Measurements from ENCODE around the gene IFNLR1. TPM values are rescaled to one million over a fixed set of nuclear protein-coding genes. Genes with fewer than 3 reads are reported as not detected.

Gene IFNLR1
- 1 to 10 TPM in 2 of 4 donors, not detected in 2; 1.3 to 1.5 TPM for total RNA-seq

- DNase-seq (ENCODE audit: low spot score in 2 of 2), result no peak
Observed at GRCh38 chr1:24186993-24187790, at the start of gene IFNLR1. Gene IFNLR1, minus strand, starts transcription at chr1:24187289. Its CDS starts 41 bp downstream, at chr1:24187248.

GRCh38 chr1:24235921-24236788 lies 49.1 kb upstream of the IFNLR1 start:
- H3K27me3 ChIP-seq, result peaks cover 0 to 8% of the 10 kb centered on the region in 2 donors
- H3K4me1 ChIP-seq, result no peaks in the 10 kb centered on the region
- no peak overlapping the region for H3K27ac ChIP-seq
- no peaks in the 10 kb centered on the region for H3K36me3 ChIP-seq
- no peaks in the 10 kb centered on the region for H3K9me3 ChIP-seq
- WGBS, 2 donors, result 46 to 48% methylated on average over 13 to 17 of the region's 17 CpGs
- DNase-seq (ENCODE audit: low spot score in 2 of 2), result no peak
- H3K4me3 ChIP-seq, result no peak overlapping the region
- no peak for TF ChIP-seq CTCF (IDR thresholded peaks at IDR 0.05)
- no peak for TF ChIP-seq EP300 (IDR thresholded peaks at IDR 0.05)
- no peak for TF ChIP-seq POLR2A (IDR thresholded peaks at IDR 0.05)

More at GRCh38 chr1:24186993-24187790, at the start of gene IFNLR1:
- peak within 1 kb of the TSS; percentile 24 to 54 (median 40) for H3K4me3 ChIP-seq
- no peaks in the 10 kb centered on the region for H3K36me3 ChIP-seq
- peak within 1 kb of the TSS in 1 of 4 donors; percentile 61 for H3K27ac ChIP-seq
- peaks cover 0 to 19% (median 3%) of the 10 kb centered on the region in 4 donors for H3K4me1 ChIP-seq
- no peaks in the 10 kb centered on the region for H3K9me3 ChIP-seq
- 1% methylated on average over 40 to 58 of the region's 74 CpGs for WGBS, 2 donors
- TF ChIP-seq EP300 (IDR thresholded peaks at IDR 0.05) (no peak), CTCF (IDR thresholded peaks at IDR 0.05) (no peak), POLR2A (IDR thresholded peaks at IDR 0.05) (no peak)
- H3K27me3 ChIP-seq, result peaks cover 0 to 38% of the 10 kb centered on the region in 2 donors

GRCh38 chr1:24233684-24234600 lies 46.9 kb upstream of the IFNLR1 start:
- WGBS, 2 donors, result 62% methylated on average over 9 of the region's 9 CpGs
- TF ChIP-seq POLR2A (IDR thresholded peaks at IDR 0.05) (no peak), CTCF (IDR thresholded peaks at IDR 0.05) (no peak), EP300 (IDR thresholded peaks at IDR 0.05) (no peak)
- no peaks in the 10 kb centered on the region for H3K36me3 ChIP-seq
- H3K4me1 ChIP-seq, result no peaks in the 10 kb centered on the region
- H3K9me3 ChIP-seq, result no peaks in the 10 kb centered on the region
- peaks cover 0 to 8% of the 10 kb centered on the region in 2 donors for H3K27me3 ChIP-seq
- DNase-seq (ENCODE audit: low spot score in 2 of 2), result no peak
- no peak overlapping the region for H3K4me3 ChIP-seq
- no peak overlapping the region for H3K27ac ChIP-seq

- H3K4me1 ChIP-seq, result no peaks in the 10 kb centered on the region
- no peaks in the 10 kb centered on the region for H3K9me3 ChIP-seq
- no peaks in the 10 kb centered on the region for H3K36me3 ChIP-seq
- H3K27ac ChIP-seq, result no peak overlapping the region
- TF ChIP-seq POLR2A (IDR thresholded peaks at IDR 0.05), result no peak
- TF ChIP-seq EP300 (IDR thresholded peaks at IDR 0.05), result no peak
- TF ChIP-seq CTCF (IDR thresholded peaks at IDR 0.05), result no peak
- H3K27me3 ChIP-seq, result peaks cover 0 to under 1% of the 10 kb centered on the region in 2 donors
- H3K4me3 ChIP-seq, result no peak overlapping the region
- WGBS, 2 donors, result 91 to 97% methylated on average over 3 of the region's 3 CpGs
- no peak for DNase-seq (ENCODE audit: low spot score in 2 of 2)
Observed at GRCh38 chr1:24231701-24232100, 44.6 kb upstream of the IFNLR1 start.
